Measurements from ENCODE around the gene SGCA.

DNA sequence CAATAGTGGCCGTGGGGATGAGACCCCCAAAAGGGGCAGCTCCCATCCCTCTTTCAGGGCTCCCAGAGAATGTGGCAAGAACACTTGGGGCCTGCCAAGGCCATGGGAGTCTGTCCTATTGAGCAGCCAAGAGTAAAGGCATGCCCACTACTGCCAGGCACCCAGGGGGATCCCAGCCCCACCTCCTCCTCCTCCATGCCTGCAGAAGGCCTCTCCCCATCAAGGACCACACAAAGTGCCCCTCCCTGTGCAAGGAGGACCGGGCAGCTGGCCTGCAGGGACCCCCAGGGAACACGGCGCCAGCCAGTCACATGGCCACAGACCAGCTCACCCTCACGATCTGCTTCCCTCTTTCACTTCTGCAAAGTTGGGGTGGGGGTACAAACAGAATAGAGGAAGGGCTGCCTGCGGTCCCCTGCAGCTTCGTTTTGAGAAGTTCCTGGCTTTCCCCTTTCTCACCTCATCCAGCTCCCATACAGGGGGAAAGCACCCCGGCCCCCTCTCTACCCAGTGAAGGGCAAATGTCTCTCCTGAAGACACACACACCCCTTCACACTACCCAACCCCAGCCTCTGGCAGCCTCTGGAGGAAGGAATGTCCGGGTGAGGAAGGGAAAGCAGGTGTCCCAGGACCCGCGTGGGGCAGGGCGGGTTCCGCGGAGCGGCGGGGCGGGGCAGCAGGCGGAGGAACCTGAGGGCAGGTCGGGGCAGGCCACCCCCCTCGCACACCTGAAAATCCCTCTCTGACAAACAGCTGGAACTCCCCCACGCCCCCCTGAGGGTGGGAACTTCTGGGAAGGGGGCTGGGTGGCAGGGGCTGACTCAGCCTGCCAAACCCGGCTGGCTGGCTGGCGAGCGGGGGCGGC is 17.3 kb upstream of the SGCA start:
- TF ChIP-seq, protein P1, sequence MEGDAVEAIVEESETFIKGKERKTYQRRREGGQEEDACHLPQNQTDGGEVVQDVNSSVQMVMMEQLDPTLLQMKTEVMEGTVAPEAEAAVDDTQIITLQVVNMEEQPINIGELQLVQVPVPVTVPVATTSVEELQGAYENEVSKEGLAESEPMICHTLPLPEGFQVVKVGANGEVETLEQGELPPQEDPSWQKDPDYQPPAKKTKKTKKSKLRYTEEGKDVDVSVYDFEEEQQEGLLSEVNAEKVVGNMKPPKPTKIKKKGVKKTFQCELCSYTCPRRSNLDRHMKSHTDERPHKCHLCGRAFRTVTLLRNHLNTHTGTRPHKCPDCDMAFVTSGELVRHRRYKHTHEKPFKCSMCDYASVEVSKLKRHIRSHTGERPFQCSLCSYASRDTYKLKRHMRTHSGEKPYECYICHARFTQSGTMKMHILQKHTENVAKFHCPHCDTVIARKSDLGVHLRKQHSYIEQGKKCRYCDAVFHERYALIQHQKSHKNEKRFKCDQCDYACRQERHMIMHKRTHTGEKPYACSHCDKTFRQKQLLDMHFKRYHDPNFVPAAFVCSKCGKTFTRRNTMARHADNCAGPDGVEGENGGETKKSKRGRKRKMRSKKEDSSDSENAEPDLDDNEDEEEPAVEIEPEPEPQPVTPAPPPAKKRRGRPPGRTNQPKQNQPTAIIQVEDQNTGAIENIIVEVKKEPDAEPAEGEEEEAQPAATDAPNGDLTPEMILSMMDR (conservative IDR thresholded peaks at IDR 0.05): peak; percentile 31; the same call in 1 of the 2 replicates
- TF ChIP-seq EZH2 (IDR thresholded peaks at IDR 0.05; ENCODE audit: low read depth): no peak

Data from PC-9 (cell line).